22Rv1 (cell line): ENCODE results near the gene ARIH1.

Source experiments
- ZFX ChIP-seq: fragments of 450-650 bp; IDR thresholded peaks from 2 replicates; pipeline ENCODE4 v1.6.1; 2017; ENCODE audit warnings: antibody characterized with exemption, borderline replicate concordance
- TF ChIP-seq, protein P1 (sequence below): fragments of 450-650 bp; IDR thresholded peaks from 2 replicates; pipeline ENCODE4 v1.5.1; 2017; ENCODE audit warnings: mild to moderate bottlenecking

DNA sequence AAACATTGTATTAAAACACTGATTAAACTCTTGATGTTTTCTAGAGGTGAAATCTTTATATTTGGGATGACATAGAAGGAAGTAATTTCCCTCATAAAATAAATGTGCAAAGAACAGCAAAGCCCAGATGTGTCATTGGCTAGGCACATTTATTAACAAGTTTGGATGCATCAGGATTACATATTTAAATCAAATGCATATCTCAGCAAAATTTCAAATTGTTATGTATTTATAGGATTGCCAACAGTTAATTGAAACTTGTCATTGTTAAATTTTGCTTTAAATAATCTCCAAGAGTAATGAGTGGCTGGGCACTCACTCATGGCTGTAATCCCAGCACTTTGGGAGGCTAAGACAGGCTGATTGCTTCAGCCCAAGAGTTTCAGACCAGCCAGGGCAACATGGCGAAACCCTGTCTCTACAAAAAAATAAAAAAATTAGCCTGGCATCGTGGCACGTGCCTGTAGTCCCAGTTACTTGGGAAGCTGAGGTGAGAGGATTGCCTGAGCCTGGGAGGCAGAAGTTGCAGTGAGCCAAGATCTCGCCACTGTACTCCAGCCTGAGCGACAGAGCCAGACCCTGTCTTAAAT lies 28.2 kb downstream of the ARIH1 start:
- TF ChIP-seq, protein P1, sequence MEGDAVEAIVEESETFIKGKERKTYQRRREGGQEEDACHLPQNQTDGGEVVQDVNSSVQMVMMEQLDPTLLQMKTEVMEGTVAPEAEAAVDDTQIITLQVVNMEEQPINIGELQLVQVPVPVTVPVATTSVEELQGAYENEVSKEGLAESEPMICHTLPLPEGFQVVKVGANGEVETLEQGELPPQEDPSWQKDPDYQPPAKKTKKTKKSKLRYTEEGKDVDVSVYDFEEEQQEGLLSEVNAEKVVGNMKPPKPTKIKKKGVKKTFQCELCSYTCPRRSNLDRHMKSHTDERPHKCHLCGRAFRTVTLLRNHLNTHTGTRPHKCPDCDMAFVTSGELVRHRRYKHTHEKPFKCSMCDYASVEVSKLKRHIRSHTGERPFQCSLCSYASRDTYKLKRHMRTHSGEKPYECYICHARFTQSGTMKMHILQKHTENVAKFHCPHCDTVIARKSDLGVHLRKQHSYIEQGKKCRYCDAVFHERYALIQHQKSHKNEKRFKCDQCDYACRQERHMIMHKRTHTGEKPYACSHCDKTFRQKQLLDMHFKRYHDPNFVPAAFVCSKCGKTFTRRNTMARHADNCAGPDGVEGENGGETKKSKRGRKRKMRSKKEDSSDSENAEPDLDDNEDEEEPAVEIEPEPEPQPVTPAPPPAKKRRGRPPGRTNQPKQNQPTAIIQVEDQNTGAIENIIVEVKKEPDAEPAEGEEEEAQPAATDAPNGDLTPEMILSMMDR, result no peak
- TF ChIP-seq ZFX, result no peak
